PC-3 (cell line): ENCODE data around the gene LY86.

ENCODE experiments used
- EZH2 ChIP-seq: fragments of 300-600 bp; sonication (generic); IDR thresholded peaks from one replicate; pipeline ENCODE4 v1.6.1; 2017; ENCODE audit warnings: antibody characterized with exemption, mild to moderate bottlenecking, low read length; ENCODE audit not compliant: unreplicated experiment
- TF ChIP-seq, protein P1 (sequence below): fragments of 300-600 bp; sonication (generic); conservative IDR thresholded peaks from 2 replicates; pipeline ENCODE4 v1.5.1; 2017; ENCODE audit warnings: antibody characterized with exemption, low read depth, mild to moderate bottlenecking, low read length

DNA sequence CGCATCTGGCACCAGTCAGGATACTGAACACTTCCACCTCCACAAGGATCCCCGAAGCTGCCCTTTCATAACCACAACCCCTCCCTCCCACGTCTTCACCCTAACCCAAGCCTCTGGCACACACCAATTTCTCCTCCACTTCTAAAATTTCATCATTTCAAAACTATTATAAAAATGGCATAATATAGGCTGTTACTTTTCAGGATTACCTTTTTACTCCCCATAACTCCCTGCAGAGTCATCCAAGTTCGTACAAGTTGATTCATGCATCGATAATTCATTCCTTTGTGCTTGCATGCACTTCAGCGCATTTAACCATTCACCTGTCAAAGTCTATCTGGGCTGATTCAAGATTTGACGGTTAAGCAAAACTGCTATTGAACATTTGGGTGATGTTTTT is 30.6 kb upstream of the LY86 start:
- TF ChIP-seq, protein P1, sequence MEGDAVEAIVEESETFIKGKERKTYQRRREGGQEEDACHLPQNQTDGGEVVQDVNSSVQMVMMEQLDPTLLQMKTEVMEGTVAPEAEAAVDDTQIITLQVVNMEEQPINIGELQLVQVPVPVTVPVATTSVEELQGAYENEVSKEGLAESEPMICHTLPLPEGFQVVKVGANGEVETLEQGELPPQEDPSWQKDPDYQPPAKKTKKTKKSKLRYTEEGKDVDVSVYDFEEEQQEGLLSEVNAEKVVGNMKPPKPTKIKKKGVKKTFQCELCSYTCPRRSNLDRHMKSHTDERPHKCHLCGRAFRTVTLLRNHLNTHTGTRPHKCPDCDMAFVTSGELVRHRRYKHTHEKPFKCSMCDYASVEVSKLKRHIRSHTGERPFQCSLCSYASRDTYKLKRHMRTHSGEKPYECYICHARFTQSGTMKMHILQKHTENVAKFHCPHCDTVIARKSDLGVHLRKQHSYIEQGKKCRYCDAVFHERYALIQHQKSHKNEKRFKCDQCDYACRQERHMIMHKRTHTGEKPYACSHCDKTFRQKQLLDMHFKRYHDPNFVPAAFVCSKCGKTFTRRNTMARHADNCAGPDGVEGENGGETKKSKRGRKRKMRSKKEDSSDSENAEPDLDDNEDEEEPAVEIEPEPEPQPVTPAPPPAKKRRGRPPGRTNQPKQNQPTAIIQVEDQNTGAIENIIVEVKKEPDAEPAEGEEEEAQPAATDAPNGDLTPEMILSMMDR: no peak
- TF ChIP-seq EZH2: no peak
